ENCODE results near the gene ZFP36.

- TF ChIP-seq, protein P1, sequence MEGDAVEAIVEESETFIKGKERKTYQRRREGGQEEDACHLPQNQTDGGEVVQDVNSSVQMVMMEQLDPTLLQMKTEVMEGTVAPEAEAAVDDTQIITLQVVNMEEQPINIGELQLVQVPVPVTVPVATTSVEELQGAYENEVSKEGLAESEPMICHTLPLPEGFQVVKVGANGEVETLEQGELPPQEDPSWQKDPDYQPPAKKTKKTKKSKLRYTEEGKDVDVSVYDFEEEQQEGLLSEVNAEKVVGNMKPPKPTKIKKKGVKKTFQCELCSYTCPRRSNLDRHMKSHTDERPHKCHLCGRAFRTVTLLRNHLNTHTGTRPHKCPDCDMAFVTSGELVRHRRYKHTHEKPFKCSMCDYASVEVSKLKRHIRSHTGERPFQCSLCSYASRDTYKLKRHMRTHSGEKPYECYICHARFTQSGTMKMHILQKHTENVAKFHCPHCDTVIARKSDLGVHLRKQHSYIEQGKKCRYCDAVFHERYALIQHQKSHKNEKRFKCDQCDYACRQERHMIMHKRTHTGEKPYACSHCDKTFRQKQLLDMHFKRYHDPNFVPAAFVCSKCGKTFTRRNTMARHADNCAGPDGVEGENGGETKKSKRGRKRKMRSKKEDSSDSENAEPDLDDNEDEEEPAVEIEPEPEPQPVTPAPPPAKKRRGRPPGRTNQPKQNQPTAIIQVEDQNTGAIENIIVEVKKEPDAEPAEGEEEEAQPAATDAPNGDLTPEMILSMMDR (IDR thresholded peaks at IDR 0.05) = no peak
- TF ChIP-seq POLR2A (IDR thresholded peaks at IDR 0.05) = no peak
Measured at GRCh38 chr19:39365531-39365930, 41.1 kb upstream of the ZFP36 start.
